K562 (cell line): ENCODE results near the gene GATAD2B. TPM values are rescaled to one million over a fixed set of nuclear protein-coding genes. Genes with fewer than 3 reads are reported as not detected.

Experiments used
- ATAC-seq: fragments of 200-7000 bp; cut with Tn5 transposase; 3 replicates; pipeline ENCODE4 v1.9.1; 2020; ENCODE audit warnings: moderate library complexity
- BruUV-seq: library from RNA; stranded (reverse); fragments of 400-500 nt; replicated peaks from 2 replicates; lab custom pipeline; 2021; lab: Mats Ljungman, UMichigan
- CTCF ChIA-PET: fragments of 300-600 bp; formaldehyde crosslinking; extraction: SDS; loops from one replicate; lab custom pipeline; 2021; ENCODE audit warnings: low intra/inter-chr PET ratio; lab: Yijun Ruan, JAX
- POLR2A ChIA-PET: fragments of 300-600, 350-650 bp; sonication (Branson Sonifier 250); formaldehyde crosslinking; extraction: SDS; loops from one replicate; lab custom pipeline; 2021; ENCODE audit warnings: antibody characterized with exemption, inconsistent platforms; lab: Yijun Ruan, JAX
- DNase-seq, 4 experiments: peaks; one replicate each; pipeline versions ENCODE4 v3.0.0 to v3.0.0-alpha.2; 2011 to 2018; ENCODE audit warnings: low spot score in 3 of 4, mixed read lengths in 3 of 4; ENCODE audit errors: extremely low read depth in 1 of 4
- FAIRE-seq: peaks from 2 replicates; lab custom pipeline; 2011; peaks lifted over from hg19 to GRCh38; lab: Jason Lieb, UNC
- H2AFZ ChIP-seq: 2 replicates; pipeline ENCODE4 v1.6.0; 2011; ENCODE audit warnings: low read depth, low read length, control low read depth, inconsistent platforms
- H3K27ac ChIP-seq: fragments of 200-600 bp; 3 replicates; pipeline ENCODE4 v1.8.0; 2011; ENCODE audit warnings: low read depth, mild to moderate bottlenecking, control low read depth, inconsistent platforms, low read length, moderate library complexity, mixed read lengths; ENCODE audit errors: extremely low read depth
- H3K27me3 ChIP-seq, 2 experiments: fragments of 300-600 bp in 1 of 2; 2 replicates in 1 of 2; 3 replicates in 1 of 2; pipeline versions ENCODE4 v1.6.0 to v1.8.0; 2011; ENCODE audit warnings: inconsistent platforms in 2 of 2, low read length in 2 of 2, mild to moderate bottlenecking in 1 of 2, mixed read lengths in 1 of 2, moderate library complexity in 1 of 2; ENCODE audit not compliant: control insufficient read depth in 2 of 2, insufficient read depth in 2 of 2
- H3K36me3 ChIP-seq: fragments of 300-600 bp; 3 replicates; pipeline ENCODE4 v1.8.0; 2011; ENCODE audit warnings: mild to moderate bottlenecking, low read length, inconsistent platforms; ENCODE audit not compliant: control insufficient read depth, insufficient read depth
- H3K4me1 ChIP-seq, 2 experiments: fragments of 200-600 bp in 1 of 2; replicated peaks in 1 of 2; 2 replicates in 1 of 2; 3 replicates in 1 of 2; pipeline versions ENCODE4 v1.5.1 to v1.8.0; 2011; ENCODE audit warnings: inconsistent platforms in 2 of 2, low read length in 2 of 2, mild to moderate bottlenecking in 1 of 2, mixed read lengths in 1 of 2, moderate library complexity in 1 of 2; ENCODE audit not compliant: control insufficient read depth in 2 of 2, insufficient read depth in 2 of 2
- H3K4me2 ChIP-seq: 2 replicates; pipeline ENCODE4 v1.6.1; 2011; ENCODE audit warnings: low read length, control low read depth, inconsistent platforms, mixed read lengths; ENCODE audit not compliant: insufficient read depth
- H3K4me3 ChIP-seq: fragments of 200-600 bp; sonication (generic), shearing (Covaris generic); 2 replicates; pipeline ENCODE4 v1.5.1; 2016; ENCODE audit warnings: control low read depth, inconsistent platforms
- H3K79me2 ChIP-seq: fragments of 200-600 bp; 3 replicates; pipeline ENCODE4 v1.8.0; 2011; ENCODE audit warnings: low read length, inconsistent platforms; ENCODE audit not compliant: control insufficient read depth, insufficient read depth
- H3K9ac ChIP-seq, 2 experiments: 2 replicates each; pipeline versions ENCODE4 v1.6.0 to v1.6.1; 2011; ENCODE audit warnings: low read depth in 2 of 2, low read length in 2 of 2, control low read depth in 1 of 2, inconsistent platforms in 1 of 2, mild to moderate bottlenecking in 1 of 2, mixed read lengths in 1 of 2; ENCODE audit not compliant: insufficient read depth in 1 of 2
- H3K9me1 ChIP-seq: one replicate; pipeline ENCODE4 v1.6.0; 2011; ENCODE audit warnings: inconsistent platforms, mild to moderate bottlenecking, low read length, moderate library complexity; ENCODE audit not compliant: control insufficient read depth, insufficient read depth
- H3K9me3 ChIP-seq: replicated peaks from 2 replicates; pipeline ENCODE4 v1.5.1; 2011; ENCODE audit warnings: low read depth, low read length, inconsistent platforms; ENCODE audit not compliant: control insufficient read depth, insufficient read depth
- H4K20me1 ChIP-seq: replicated peaks from 2 replicates; pipeline ENCODE4 v1.6.1; 2011; ENCODE audit warnings: low read length, inconsistent platforms, mixed read lengths; ENCODE audit not compliant: control insufficient read depth, insufficient read depth
- EGR1 ChIP-seq: fragments of 450-650 bp; conservative IDR thresholded peaks from 2 replicates; pipeline ENCODE4 v1.6.1; 2017; ENCODE audit warnings: mild to moderate bottlenecking
- KDM1A ChIP-seq, 2 experiments: fragments of 450-650 bp; IDR thresholded peaks; 2 replicates each; pipeline ENCODE4 v1.6.1; 2016; ENCODE audit warnings: mild to moderate bottlenecking in 2 of 2
- SUPT5H ChIP-seq: fragments of 450-650 bp; IDR thresholded peaks from 2 replicates; pipeline ENCODE4 v1.6.1; 2016
- ZNF311 ChIP-seq: fragments of 250-450 bp; sonication (Bioruptor Pico); IDR thresholded peaks from 2 replicates; pipeline ENCODE4 v1.4.0; 2020; ENCODE audit warnings: mild to moderate bottlenecking, moderate library complexity
- ZNF511 ChIP-seq: sonication (generic); formaldehyde crosslinking; IDR thresholded peaks from 2 replicates; pipeline ENCODE4 v1.8.0; 2022; ENCODE audit warnings: mild to moderate bottlenecking, missing genetic modification reagents
- WGBS: fragments of 100-300 bp; shearing (Covaris generic); methylation state at CpG from one replicate; pipeline ENCODE4 v1.1.6; 2016; ENCODE audit warnings: low coverage, mixed read lengths; ENCODE audit not compliant: insufficient coverage; ENCODE audit errors: missing lambda C conversion rate; 5-methylcytosine and 5-hydroxymethylcytosine counted together
- in situ Hi-C: fragments of 300-500 bp; cut with MboI; formaldehyde crosslinking; loops from 4 replicates; pipeline ENCODE4 v1.15.0; 2018; ENCODE audit warnings: inconsistent platforms, mixed read lengths
- intact Hi-C: fragments of 100-400 bp; cut with micrococcal nuclease; formaldehyde crosslinking; loops from 2 replicates; pipeline ENCODE4 v1.14.2; 2022
- polyA plus RNA-seq, 8 experiments: library from polyadenylated mRNA; depleted of rRNA in 4 of 8; stranded (reverse) in 5 of 8; unstranded in 3 of 8; fragments of >200 nt; fragmentation: Nextera tagmentation in 2 of 8; fragmentation: Illumina TruSeq in 1 of 8; extraction: Ambion mirVana in 2 of 8; extraction: Trizol in 1 of 8; gene quantifications; 2 replicates each; pipeline versions ENCODE4 v1.2.1 to v1.2.3, GENCODE V29; 2011 to 2014; ENCODE audit warnings: inconsistent platforms in 1 of 8, missing spikeins in 1 of 8
- total RNA-seq, 7 experiments: library from RNA; depleted of rRNA in 6 of 7; stranded (reverse); fragments of >200 nt in 6 of 7; fragmentation: Illumina TruSeq in 2 of 7; extraction: Trizol in 2 of 7; gene quantifications; 2 replicates each; pipeline versions ENCODE4 v1.2.1 to v1.2.3, GENCODE V29; 2011 to 2021; ENCODE audit warnings: low replicate concordance in 1 of 7
- TF ChIP-seq, protein P1 (sequence below): fragments of 450-650 bp; conservative IDR thresholded peaks from 2 replicates; pipeline ENCODE4 v1.6.1; 2016; ENCODE audit warnings: missing genetic modification characterization, low read depth, mild to moderate bottlenecking, control low read depth, missing compliant biosample characterization
- TF ChIP-seq, protein P2 (sequence below): fragments of 200-400 bp; formaldehyde crosslinking; IDR thresholded peaks from 2 replicates; pipeline ENCODE4 v1.6.1; 2017; ENCODE audit warnings: mild to moderate bottlenecking, low read depth, low read length, moderate library complexity
- TF ChIP-seq, protein P3 (sequence below), 2 experiments: fragments of 450-650 bp in 1 of 2; sonication (generic) in 1 of 2; formaldehyde crosslinking in 1 of 2; IDR thresholded peaks in 1 of 2; conservative IDR thresholded peaks in 1 of 2; 2 replicates each; pipeline versions ENCODE4 v1.6.1 to v1.8.1; 2016 to 2023; ENCODE audit warnings: mild to moderate bottlenecking in 2 of 2, moderate library complexity in 2 of 2, inconsistent platforms in 1 of 2, missing genetic modification reagents in 1 of 2
- TF ChIP-seq, protein P4 (sequence below), 2 experiments: fragments of 150-350 bp in 1 of 2; IDR thresholded peaks; 2 replicates each; pipeline ENCODE4 v1.6.1; 2012 to 2016; ENCODE audit warnings: low read depth in 2 of 2, low read length in 2 of 2, mild to moderate bottlenecking in 1 of 2, moderate library complexity in 1 of 2
- TF ChIP-seq, protein P5 (sequence below): fragments of 200-800 bp; sonication (Bioruptor generic); IDR thresholded peaks from 2 replicates; pipeline ENCODE4 v1.6.1; 2017; ENCODE audit warnings: missing genetic modification characterization, missing compliant biosample characterization

GATAD2B gene
- total and polyA plus RNA-seq, 9 of the 15 experiments (the other 6 are each of a cell fraction or from before 2014, with no cell fraction given) = 1.5 to 40.2 (median 4.9) TPM

DNA sequence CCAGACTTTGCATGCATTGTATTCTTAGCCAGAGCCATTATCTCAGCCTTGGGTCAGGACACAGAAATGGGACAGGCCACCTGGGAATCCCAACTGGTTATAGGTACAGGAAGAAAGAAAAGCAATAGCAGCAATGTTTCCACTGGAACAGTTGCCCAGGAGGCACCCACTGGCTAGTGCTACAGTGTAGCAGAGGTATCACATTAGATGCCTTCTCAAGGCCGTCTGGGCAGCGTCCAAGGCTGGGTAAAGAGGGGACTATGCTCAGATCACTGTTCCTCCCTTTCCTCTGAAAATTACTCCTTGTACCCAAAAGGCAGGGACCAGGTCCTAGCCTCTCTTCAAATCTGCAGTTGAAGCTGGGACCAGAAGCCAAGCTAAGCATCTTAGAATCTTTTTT is 47.6 kb upstream of the GATAD2B start:
- 69% methylated on average over 2 of the region's 2 CpGs for WGBS
- no peak overlapping the region for H2AFZ ChIP-seq
- no peak overlapping the region for H3K4me3 ChIP-seq
- peaks cover 24% of the 10 kb centered on the region for H3K36me3 ChIP-seq
- no peaks in the 10 kb centered on the region for H3K27me3 ChIP-seq
- H3K9me3 ChIP-seq = no peaks in the 10 kb centered on the region
- FAIRE-seq (no peak), ATAC-seq (no peak), DNase-seq (no peak)
- no peak overlapping the region for H3K9ac ChIP-seq
- H3K27ac ChIP-seq = no peak overlapping the region
- intact Hi-C loops (no loop called here), in situ Hi-C loops (no loop called here)
- ChIA-PET POLR2A (interaction anchor here (0.6 to 1.2 kb wide), 3 partner anchors 20 to 48 kb away, joined by 3 to 4 read pairs (median 3); partner anchors contain the start of genes GATAD2B and RPS27), CTCF (no interaction called here)
- no TSS peak for BruUV-seq
- H3K4me2 ChIP-seq = no peak overlapping the region
- peaks cover 23% of the 10 kb centered on the region for H3K79me2 ChIP-seq
- H3K4me1 ChIP-seq = peaks cover 5 to 7% of the 10 kb centered on the region in 2 experiments; a peak in 4 of 5 replicates
- no peaks in the 10 kb centered on the region for H3K9me1 ChIP-seq
- no peaks in the 10 kb centered on the region for H4K20me1 ChIP-seq
- TF ChIP-seq, protein P1, sequence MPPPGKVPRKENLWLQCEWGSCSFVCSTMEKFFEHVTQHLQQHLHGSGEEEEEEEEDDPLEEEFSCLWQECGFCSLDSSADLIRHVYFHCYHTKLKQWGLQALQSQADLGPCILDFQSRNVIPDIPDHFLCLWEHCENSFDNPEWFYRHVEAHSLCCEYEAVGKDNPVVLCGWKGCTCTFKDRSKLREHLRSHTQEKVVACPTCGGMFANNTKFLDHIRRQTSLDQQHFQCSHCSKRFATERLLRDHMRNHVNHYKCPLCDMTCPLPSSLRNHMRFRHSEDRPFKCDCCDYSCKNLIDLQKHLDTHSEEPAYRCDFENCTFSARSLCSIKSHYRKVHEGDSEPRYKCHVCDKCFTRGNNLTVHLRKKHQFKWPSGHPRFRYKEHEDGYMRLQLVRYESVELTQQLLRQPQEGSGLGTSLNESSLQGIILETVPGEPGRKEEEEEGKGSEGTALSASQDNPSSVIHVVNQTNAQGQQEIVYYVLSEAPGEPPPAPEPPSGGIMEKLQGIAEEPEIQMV (tag) = no peak
- TF ChIP-seq, protein P2, sequence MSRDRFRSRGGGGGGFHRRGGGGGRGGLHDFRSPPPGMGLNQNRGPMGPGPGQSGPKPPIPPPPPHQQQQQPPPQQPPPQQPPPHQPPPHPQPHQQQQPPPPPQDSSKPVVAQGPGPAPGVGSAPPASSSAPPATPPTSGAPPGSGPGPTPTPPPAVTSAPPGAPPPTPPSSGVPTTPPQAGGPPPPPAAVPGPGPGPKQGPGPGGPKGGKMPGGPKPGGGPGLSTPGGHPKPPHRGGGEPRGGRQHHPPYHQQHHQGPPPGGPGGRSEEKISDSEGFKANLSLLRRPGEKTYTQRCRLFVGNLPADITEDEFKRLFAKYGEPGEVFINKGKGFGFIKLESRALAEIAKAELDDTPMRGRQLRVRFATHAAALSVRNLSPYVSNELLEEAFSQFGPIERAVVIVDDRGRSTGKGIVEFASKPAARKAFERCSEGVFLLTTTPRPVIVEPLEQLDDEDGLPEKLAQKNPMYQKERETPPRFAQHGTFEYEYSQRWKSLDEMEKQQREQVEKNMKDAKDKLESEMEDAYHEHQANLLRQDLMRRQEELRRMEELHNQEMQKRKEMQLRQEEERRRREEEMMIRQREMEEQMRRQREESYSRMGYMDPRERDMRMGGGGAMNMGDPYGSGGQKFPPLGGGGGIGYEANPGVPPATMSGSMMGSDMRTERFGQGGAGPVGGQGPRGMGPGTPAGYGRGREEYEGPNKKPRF = no peak
- TF ChIP-seq, protein P3, sequence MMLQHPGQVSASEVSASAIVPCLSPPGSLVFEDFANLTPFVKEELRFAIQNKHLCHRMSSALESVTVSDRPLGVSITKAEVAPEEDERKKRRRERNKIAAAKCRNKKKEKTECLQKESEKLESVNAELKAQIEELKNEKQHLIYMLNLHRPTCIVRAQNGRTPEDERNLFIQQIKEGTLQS (IDR thresholded peaks at IDR 0.05) = no peak
- TF ChIP-seq, protein P3 (CRISPR knock-in tag; conservative IDR thresholded peaks at IDR 0.05) = no peak
- TF ChIP-seq ZNF311 (CRISPR knock-in tag) (no peak), ZNF511 (CRISPR knock-in tag) (no peak), EGR1 (no peak), KDM1A (IDR thresholded peaks at IDR 0.05) (no peak), SUPT5H (no peak)
- TF ChIP-seq, protein P4, sequence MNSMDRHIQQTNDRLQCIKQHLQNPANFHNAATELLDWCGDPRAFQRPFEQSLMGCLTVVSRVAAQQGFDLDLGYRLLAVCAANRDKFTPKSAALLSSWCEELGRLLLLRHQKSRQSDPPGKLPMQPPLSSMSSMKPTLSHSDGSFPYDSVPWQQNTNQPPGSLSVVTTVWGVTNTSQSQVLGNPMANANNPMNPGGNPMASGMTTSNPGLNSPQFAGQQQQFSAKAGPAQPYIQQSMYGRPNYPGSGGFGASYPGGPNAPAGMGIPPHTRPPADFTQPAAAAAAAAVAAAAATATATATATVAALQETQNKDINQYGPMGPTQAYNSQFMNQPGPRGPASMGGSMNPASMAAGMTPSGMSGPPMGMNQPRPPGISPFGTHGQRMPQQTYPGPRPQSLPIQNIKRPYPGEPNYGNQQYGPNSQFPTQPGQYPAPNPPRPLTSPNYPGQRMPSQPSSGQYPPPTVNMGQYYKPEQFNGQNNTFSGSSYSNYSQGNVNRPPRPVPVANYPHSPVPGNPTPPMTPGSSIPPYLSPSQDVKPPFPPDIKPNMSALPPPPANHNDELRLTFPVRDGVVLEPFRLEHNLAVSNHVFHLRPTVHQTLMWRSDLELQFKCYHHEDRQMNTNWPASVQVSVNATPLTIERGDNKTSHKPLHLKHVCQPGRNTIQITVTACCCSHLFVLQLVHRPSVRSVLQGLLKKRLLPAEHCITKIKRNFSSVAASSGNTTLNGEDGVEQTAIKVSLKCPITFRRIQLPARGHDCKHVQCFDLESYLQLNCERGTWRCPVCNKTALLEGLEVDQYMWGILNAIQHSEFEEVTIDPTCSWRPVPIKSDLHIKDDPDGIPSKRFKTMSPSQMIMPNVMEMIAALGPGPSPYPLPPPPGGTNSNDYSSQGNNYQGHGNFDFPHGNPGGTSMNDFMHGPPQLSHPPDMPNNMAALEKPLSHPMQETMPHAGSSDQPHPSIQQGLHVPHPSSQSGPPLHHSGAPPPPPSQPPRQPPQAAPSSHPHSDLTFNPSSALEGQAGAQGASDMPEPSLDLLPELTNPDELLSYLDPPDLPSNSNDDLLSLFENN (IDR thresholded peaks at IDR 0.05; ENCODE audit: low read depth in 2 of 2, low read length in 2 of 2) = no peak
- TF ChIP-seq, protein P5, sequence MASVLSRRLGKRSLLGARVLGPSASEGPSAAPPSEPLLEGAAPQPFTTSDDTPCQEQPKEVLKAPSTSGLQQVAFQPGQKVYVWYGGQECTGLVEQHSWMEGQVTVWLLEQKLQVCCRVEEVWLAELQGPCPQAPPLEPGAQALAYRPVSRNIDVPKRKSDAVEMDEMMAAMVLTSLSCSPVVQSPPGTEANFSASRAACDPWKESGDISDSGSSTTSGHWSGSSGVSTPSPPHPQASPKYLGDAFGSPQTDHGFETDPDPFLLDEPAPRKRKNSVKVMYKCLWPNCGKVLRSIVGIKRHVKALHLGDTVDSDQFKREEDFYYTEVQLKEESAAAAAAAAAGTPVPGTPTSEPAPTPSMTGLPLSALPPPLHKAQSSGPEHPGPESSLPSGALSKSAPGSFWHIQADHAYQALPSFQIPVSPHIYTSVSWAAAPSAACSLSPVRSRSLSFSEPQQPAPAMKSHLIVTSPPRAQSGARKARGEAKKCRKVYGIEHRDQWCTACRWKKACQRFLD = no peak
